SK-N-SH (cell line): ENCODE measurements around the gene DCAF8. TPM values are rescaled to one million over a fixed set of nuclear protein-coding genes. Genes with fewer than 3 reads are reported as not detected.
A peak's percentile ranks its signal among the peaks of the same experiment; 100 is the strongest.

Source experiments
- CTCF ChIA-PET: fragments of 300-600, 350-600 bp; formaldehyde crosslinking; extraction: SDS; loops from one replicate; lab custom pipeline; 2021; lab: Yijun Ruan, JAX
- POLR2A ChIA-PET: fragments of 350-600 bp; sonication (Branson Sonifier 250); formaldehyde crosslinking; extraction: SDS; loops from one replicate; lab custom pipeline; 2020; ENCODE audit warnings: antibody characterized with exemption, inconsistent platforms; lab: Yijun Ruan, JAX
- DNase-seq: peaks from one replicate; pipeline ENCODE4 v3.0.0; 2012
- H2AFZ ChIP-seq: fragments of 200-600 bp; sonication (generic); 2 replicates; pipeline ENCODE4 v1.8.1; 2016; ENCODE audit warnings: antibody characterized with exemption, mild to moderate bottlenecking, low read depth
- H3F3A ChIP-seq: fragments of 200-600 bp; sonication (generic); replicated peaks from 2 replicates; pipeline ENCODE3; 2016; ENCODE audit warnings: antibody characterized with exemption, mild to moderate bottlenecking; ENCODE audit not compliant: insufficient read depth
- H3K27ac ChIP-seq, 2 experiments: fragments of 200-500 bp in 1 of 2; fragments of 200-600 bp in 1 of 2; sonication (Bioruptor generic) in 1 of 2; sonication (generic), shearing (Covaris generic) in 1 of 2; 2 replicates each; pipeline versions ENCODE4 v1.5.1 to v1.6.1; 2014 to 2016; ENCODE audit warnings: low read depth in 2 of 2, inconsistent platforms in 1 of 2, low read length in 1 of 2, mild to moderate bottlenecking in 1 of 2, mixed read lengths in 1 of 2
- H3K27me3 ChIP-seq: fragments of 200-600 bp; sonication (generic), shearing (Covaris generic); 2 replicates; pipeline ENCODE4 v1.6.1; 2016; ENCODE audit warnings: mixed run types; ENCODE audit not compliant: insufficient read depth
- H3K36me3 ChIP-seq, 2 experiments: fragments of 200-500 bp in 1 of 2; fragments of 200-600 bp in 1 of 2; sonication (Bioruptor generic) in 1 of 2; sonication (generic) in 1 of 2; replicated peaks in 1 of 2; 2 replicates each; pipeline versions ENCODE3 to v1.5.1; 2014 to 2016; ENCODE audit warnings: low read length in 1 of 2, mild to moderate bottlenecking in 1 of 2; ENCODE audit not compliant: insufficient read depth in 2 of 2, control insufficient read depth in 1 of 2
- H3K4me1 ChIP-seq, 2 experiments: fragments of 200-500 bp in 1 of 2; fragments of 200-600 bp in 1 of 2; sonication (Bioruptor generic) in 1 of 2; sonication (generic), shearing (Covaris generic) in 1 of 2; 2 replicates each; pipeline versions ENCODE4 v1.5.1 to v1.6.1; 2014 to 2016; ENCODE audit warnings: low read depth in 1 of 2, low read length in 1 of 2, mixed run types in 1 of 2; ENCODE audit not compliant: insufficient read depth in 2 of 2, control insufficient read depth in 1 of 2
- H3K4me2 ChIP-seq: fragments of 200-600 bp; sonication (generic), shearing (Covaris generic); 2 replicates; pipeline ENCODE4 v1.6.1; 2017; ENCODE audit warnings: mixed run types
- H3K4me3 ChIP-seq, 2 experiments: fragments of 200-500 bp in 1 of 2; fragments of 200-600 bp in 1 of 2; sonication (Bioruptor generic) in 1 of 2; sonication (generic), shearing (Covaris generic) in 1 of 2; 2 replicates each; pipeline versions ENCODE4 v1.5.1 to v1.8.1; 2014 to 2016; ENCODE audit warnings: low read depth in 2 of 2, inconsistent platforms in 1 of 2, low read length in 1 of 2, mild to moderate bottlenecking in 1 of 2, mixed read lengths in 1 of 2, moderate library complexity in 1 of 2
- H3K79me2 ChIP-seq: fragments of 200-600 bp; sonication (generic); 2 replicates; pipeline ENCODE4 v1.8.1; 2017; ENCODE audit warnings: mild to moderate bottlenecking; ENCODE audit not compliant: insufficient read depth
- H3K9ac ChIP-seq: fragments of 200-600 bp; sonication (generic); 2 replicates; pipeline ENCODE4 v1.6.1; 2017; ENCODE audit warnings: mixed run types
- H3K9me2 ChIP-seq: fragments of 200-600 bp; sonication (generic); 2 replicates; pipeline ENCODE4 v1.6.1; 2017; ENCODE audit warnings: mixed run types
- H3K9me3 ChIP-seq: fragments of 200-600 bp; sonication (generic); 2 replicates; pipeline ENCODE4 v1.6.1; 2017; ENCODE audit warnings: mixed run types, mild to moderate bottlenecking, moderate library complexity
- H4K20me1 ChIP-seq: fragments of 200-600 bp; sonication (generic); 2 replicates; pipeline ENCODE4 v1.6.1; 2017; ENCODE audit warnings: mild to moderate bottlenecking, mixed run types; ENCODE audit not compliant: insufficient read depth
- CHD2 ChIP-seq: fragments of 150-350 bp; IDR thresholded peaks from 2 replicates; pipeline ENCODE4 v1.6.1; 2018; ENCODE audit warnings: low read length; ENCODE audit not compliant: partially characterized antibody
- CTCF ChIP-seq: fragments of 200-600 bp; sonication (generic); IDR thresholded peaks from 2 replicates; pipeline ENCODE4 v1.6.1; 2017; ENCODE audit warnings: antibody characterized with exemption, mild to moderate bottlenecking, moderate library complexity
- ELF1 ChIP-seq: IDR thresholded peaks from 2 replicates; pipeline ENCODE4 v1.4.0; 2012
- EP300 ChIP-seq, 2 experiments: IDR thresholded peaks; 2 replicates each; pipeline versions ENCODE4 v1.4.0 to v1.6.1; 2012; ENCODE audit warnings: borderline replicate concordance in 1 of 2, low read depth in 1 of 2, low read length in 1 of 2
- FOXJ3 ChIP-seq: sonication (generic); formaldehyde crosslinking; IDR thresholded peaks from 2 replicates; pipeline ENCODE4 v1.5.1; 2020; ENCODE audit warnings: mild to moderate bottlenecking, missing genetic modification reagents
- FOXM1 ChIP-seq: IDR thresholded peaks from 2 replicates; pipeline ENCODE4 v1.4.0; 2012; ENCODE audit warnings: low read depth, mild to moderate bottlenecking
- GABPA ChIP-seq: IDR thresholded peaks from 2 replicates; pipeline ENCODE4 v1.4.0; 2012; ENCODE audit warnings: low read depth, mild to moderate bottlenecking
- GATA2 ChIP-seq: sonication (generic); formaldehyde crosslinking; IDR thresholded peaks from 2 replicates; pipeline ENCODE4 v1.5.0; 2020; ENCODE audit warnings: mild to moderate bottlenecking, missing genetic modification reagents
- MEF2A ChIP-seq: IDR thresholded peaks from 2 replicates; pipeline ENCODE4 v1.4.0; 2012; ENCODE audit warnings: low read depth, borderline replicate concordance
- MXI1 ChIP-seq: IDR thresholded peaks from 2 replicates; pipeline ENCODE4 v1.6.1; 2012; ENCODE audit warnings: mild to moderate bottlenecking, low read depth, low read length, improper control_type of control experiment
- NFIC ChIP-seq: IDR thresholded peaks from 2 replicates; pipeline ENCODE4 v1.4.0; 2012; ENCODE audit warnings: borderline replicate concordance
- POLR2AphosphoS5 ChIP-seq: IDR thresholded peaks from 2 replicates; pipeline ENCODE4 v1.6.1; 2012; ENCODE audit warnings: low read depth, low read length
- RAD21 ChIP-seq: IDR thresholded peaks from 2 replicates; pipeline ENCODE4 v1.6.1; 2012; ENCODE audit warnings: mild to moderate bottlenecking, low read length
- RFX5 ChIP-seq: IDR thresholded peaks from 2 replicates; pipeline ENCODE4 v1.6.1; 2012; ENCODE audit warnings: mild to moderate bottlenecking, improper control_type of control experiment, low read length
- RXRA ChIP-seq: IDR thresholded peaks from 2 replicates; pipeline ENCODE4 v1.4.0; 2012; ENCODE audit warnings: low read depth, mild to moderate bottlenecking, borderline replicate concordance
- SMC3 ChIP-seq: IDR thresholded peaks from 2 replicates; pipeline ENCODE4 v1.6.1; 2012; ENCODE audit warnings: low read depth, low read length, improper control_type of control experiment
- TEAD4 ChIP-seq: IDR thresholded peaks from 2 replicates; pipeline ENCODE4 v1.4.0; 2012; ENCODE audit warnings: mild to moderate bottlenecking, borderline replicate concordance; ENCODE audit not compliant: insufficient read depth
- USF1 ChIP-seq: IDR thresholded peaks from 2 replicates; pipeline ENCODE4 v1.4.0; 2012; ENCODE audit warnings: low read depth, borderline replicate concordance
- WGBS: methylation state at CpG from one replicate; pipeline ENCODE4 v1.1.6; 2017; ENCODE audit warnings: low lambda C conversion rate; 5-methylcytosine and 5-hydroxymethylcytosine counted together
- polyA plus RNA-seq, 3 experiments: library from polyadenylated mRNA; depleted of rRNA; stranded (reverse); fragments of >200 nt; gene quantifications; 2 replicates each; pipeline ENCODE4 v1.2.3, GENCODE V29; 2012
- TF ChIP-seq, protein P1 (sequence below): IDR thresholded peaks from 2 replicates; pipeline ENCODE4 v1.4.0; 2012; ENCODE audit warnings: low read depth
- TF ChIP-seq, protein P2 (sequence below): fragments of 150-350 bp; IDR thresholded peaks from 2 replicates; pipeline ENCODE4 v1.6.1; 2016; ENCODE audit warnings: mild to moderate bottlenecking, low read depth, low read length

Gene DCAF8
- polyA plus RNA-seq, 1 of the 3 experiments (the other 2 are of a cell fraction) = 108 TPM

GRCh38 chr1:160271025-160271424 is 8.7 kb upstream of the DCAF8 start:
- Histone ChIP-seq H3K9ac (no peak overlapping the region), H2AFZ (no peak overlapping the region), H3F3A (no peaks in the 10 kb centered on the region), H3K27me3 (no peaks in the 10 kb centered on the region), H3K4me2 (no peak overlapping the region), H4K20me1 (no peaks in the 10 kb centered on the region), H3K36me3 (peaks cover 0 to under 1% of the 10 kb centered on the region in 2 experiments), H3K4me3 (no peak overlapping the region), H3K9me2 (no peaks in the 10 kb centered on the region), H3K9me3 (no peaks in the 10 kb centered on the region), H3K4me1 (no peaks in the 10 kb centered on the region), H3K79me2 (no peaks in the 10 kb centered on the region), H3K27ac (no peak overlapping the region)
- ChIA-PET POLR2A (no interaction called here), CTCF (interaction anchor here (1.8 kb wide), 1 partner anchor 170 kb away, joined by 6 read pairs; no protein-coding TSS in a partner anchor)
- no peak for DNase-seq
- TF ChIP-seq CHD2 (no peak), NFIC (no peak), FOXJ3 (no peak), ELF1 (no peak), SMC3 (no peak), RXRA (no peak), RAD21 (no peak), RFX5 (no peak), POLR2AphosphoS5 (no peak), USF1 (no peak), MXI1 (no peak), MEF2A (no peak), TEAD4 (no peak), GABPA (no peak), EP300 (IDR thresholded peaks at IDR 0.05; ENCODE audit: borderline replicate concordance in 1 of 2, low read depth in 1 of 2, low read length in 1 of 2) (no peak), FOXM1 (no peak)
- TF ChIP-seq, protein P1, sequence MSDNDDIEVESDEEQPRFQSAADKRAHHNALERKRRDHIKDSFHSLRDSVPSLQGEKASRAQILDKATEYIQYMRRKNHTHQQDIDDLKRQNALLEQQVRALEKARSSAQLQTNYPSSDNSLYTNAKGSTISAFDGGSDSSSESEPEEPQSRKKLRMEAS = no peak
- WGBS = 62% methylated on average over 1 of the region's 1 CpG

- no peak overlapping the region for H3K27ac ChIP-seq
- peak overlapping the region; percentile 54; the same call in 1 of the 2 replicates for H2AFZ ChIP-seq
- TF ChIP-seq, protein P2, sequence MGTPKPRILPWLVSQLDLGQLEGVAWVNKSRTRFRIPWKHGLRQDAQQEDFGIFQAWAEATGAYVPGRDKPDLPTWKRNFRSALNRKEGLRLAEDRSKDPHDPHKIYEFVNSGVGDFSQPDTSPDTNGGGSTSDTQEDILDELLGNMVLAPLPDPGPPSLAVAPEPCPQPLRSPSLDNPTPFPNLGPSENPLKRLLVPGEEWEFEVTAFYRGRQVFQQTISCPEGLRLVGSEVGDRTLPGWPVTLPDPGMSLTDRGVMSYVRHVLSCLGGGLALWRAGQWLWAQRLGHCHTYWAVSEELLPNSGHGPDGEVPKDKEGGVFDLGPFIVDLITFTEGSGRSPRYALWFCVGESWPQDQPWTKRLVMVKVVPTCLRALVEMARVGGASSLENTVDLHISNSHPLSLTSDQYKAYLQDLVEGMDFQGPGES = no peak
- TF ChIP-seq CTCF = no peak
- TF ChIP-seq EP300 (IDR thresholded peaks at IDR 0.05; ENCODE audit: borderline replicate concordance in 1 of 2, low read depth in 1 of 2, low read length in 1 of 2) = no peak
- no peak for TF ChIP-seq MEF2A
- no peak for TF ChIP-seq NFIC
- TF ChIP-seq GATA2 = no peak
- TF ChIP-seq FOXM1 = no peak
- TF ChIP-seq USF1 = no peak
- no peak for TF ChIP-seq FOXJ3
- H3K9me2 ChIP-seq = no peaks in the 10 kb centered on the region
- no peaks in the 10 kb centered on the region; the same call in 1 of the 2 replicates for H3K79me2 ChIP-seq
- DNase-seq = no peak
- H3K4me1 ChIP-seq = peaks cover 0 to 2% of the 10 kb centered on the region in 2 experiments; a peak in 1 of 4 replicates
- 36% methylated on average over 10 of the region's 10 CpGs for WGBS
- no peaks in the 10 kb centered on the region for H3K36me3 ChIP-seq
- H4K20me1 ChIP-seq = no peaks in the 10 kb centered on the region
- ChIA-PET POLR2A (no interaction called here), CTCF (interaction anchor here (0.9 to 1.7 kb wide), 5 partner anchors 12 to 166 kb away, joined by 3 to 9 read pairs (median 4); no protein-coding TSS in a partner anchor)
- H3K4me3 ChIP-seq = no peak overlapping the region
- no peaks in the 10 kb centered on the region for H3K27me3 ChIP-seq
- no peak overlapping the region for H3K4me2 ChIP-seq
- H3K9ac ChIP-seq = no peak overlapping the region
- H3K9me3 ChIP-seq = no peaks in the 10 kb centered on the region
- no peaks in the 10 kb centered on the region for H3F3A ChIP-seq
Measured at GRCh38 chr1:160267284-160267991, 5.1 kb upstream of the DCAF8 start.
